Measurements from ENCODE around the gene NR4A1. TPM values are rescaled to one million over a fixed set of nuclear protein-coding genes. Genes with fewer than 3 reads are reported as not detected.

The NR4A1 gene
- total RNA-seq, 2 experiments from 2014 or later, result 67.0 to 79.2 TPM

GRCh38 chr12:52056801-52057637 is 5.8 kb downstream of the NR4A1 start:
- peaks cover 4% of the 10 kb centered on the region for H3K36me3 Mint-ChIP-seq (ENCODE audit: low read depth)
- Histone ChIP-seq H3K27ac (ENCODE audit: low read depth in 1 of 2, low read length in 2 of 2) (no peak overlapping the region), H3K4me3 (ENCODE audit: low read length) (no peak overlapping the region), H3K27me3 (ENCODE audit: control insufficient read depth in 1 of 2, insufficient read depth in 2 of 2, low read length in 2 of 2) (no peaks in the 10 kb centered on the region), H3K9me3 (ENCODE audit: control insufficient read depth in 1 of 2, insufficient read depth in 1 of 2, low read length in 2 of 2) (no peaks in the 10 kb centered on the region), H3K36me3 (ENCODE audit: insufficient read depth, low read length) (peaks cover 10% of the 10 kb centered on the region), H3K4me1 (ENCODE audit: insufficient read depth, low read length) (peaks cover 11% of the 10 kb centered on the region)
- no peak for TF ChIP-seq CTCF (IDR thresholded peaks at IDR 0.05)
- H3K4me3 Mint-ChIP-seq, result no peak overlapping the region
- no peaks in the 10 kb centered on the region for H3K27me3 Mint-ChIP-seq
- no peak for ATAC-seq (ENCODE audit: poor library complexity)
- peaks cover 15% of the 10 kb centered on the region for H3K4me1 Mint-ChIP-seq (ENCODE audit: low read depth)
- H3K9me3 Mint-ChIP-seq, result no peaks in the 10 kb centered on the region
- intact Hi-C loops (cut with DNase I, micrococcal nuclease), result no loop called here
- POLR2A ChIA-PET, result no interaction called here
- DNase-seq, result no peak
- H3K27ac Mint-ChIP-seq, result peak overlapping the region; percentile 24
- CTCF ChIA-PET, result no interaction called here

- no peak overlapping the region for H3K4me3 ChIP-seq (ENCODE audit: low read length)
- POLR2A ChIA-PET, result no interaction called here
- no peak overlapping the region for H3K27ac ChIP-seq (ENCODE audit: low read depth in 1 of 2, low read length in 2 of 2)
- CTCF ChIA-PET, result interaction anchor here (1.2 kb wide), 1 partner anchor 32 kb away, joined by 9 read pairs; no protein-coding TSS in a partner anchor
- H3K4me1 ChIP-seq (ENCODE audit: insufficient read depth, low read length), result peaks cover 2% of the 10 kb centered on the region
- H3K36me3 ChIP-seq (ENCODE audit: insufficient read depth, low read length), result peaks cover 10% of the 10 kb centered on the region
- intact Hi-C loops (cut with DNase I, micrococcal nuclease), result no loop called here
- Mint-ChIP-seq H3K27me3 (no peaks in the 10 kb centered on the region), H3K4me3 (no peak overlapping the region), H3K4me1 (ENCODE audit: low read depth) (peaks cover 6% of the 10 kb centered on the region), H3K9me3 (no peaks in the 10 kb centered on the region), H3K27ac (no peak overlapping the region), H3K36me3 (ENCODE audit: low read depth) (peaks cover 4% of the 10 kb centered on the region)
- ATAC-seq (ENCODE audit: poor library complexity) (no peak), DNase-seq (no peak)
- TF ChIP-seq CTCF (IDR thresholded peaks at IDR 0.05), result no peak
- no peaks in the 10 kb centered on the region for H3K27me3 ChIP-seq (ENCODE audit: control insufficient read depth in 1 of 2, insufficient read depth in 2 of 2, low read length in 2 of 2)
- H3K9me3 ChIP-seq (ENCODE audit: control insufficient read depth in 1 of 2, insufficient read depth in 1 of 2, low read length in 2 of 2), result no peaks in the 10 kb centered on the region
Measured at GRCh38 chr12:52057638-52058576, 6.7 kb downstream of the NR4A1 start.

GRCh38 chr12:52058631-52059361 is 7.6 kb downstream of the NR4A1 start:
- no peak for TF ChIP-seq CTCF (IDR thresholded peaks at IDR 0.05)
- no peak for ATAC-seq (ENCODE audit: poor library complexity)
- H3K9me3 Mint-ChIP-seq, result no peaks in the 10 kb centered on the region

More at GRCh38 chr12:52058631-52059361, 7.6 kb downstream of the NR4A1 start:
- Histone ChIP-seq H3K4me3 (ENCODE audit: low read length) (no peak overlapping the region), H3K27ac (ENCODE audit: low read depth in 1 of 2, low read length in 2 of 2) (no peak overlapping the region), H3K4me1 (ENCODE audit: insufficient read depth, low read length) (no peaks in the 10 kb centered on the region), H3K27me3 (ENCODE audit: control insufficient read depth in 1 of 2, insufficient read depth in 2 of 2, low read length in 2 of 2) (no peaks in the 10 kb centered on the region), H3K36me3 (ENCODE audit: insufficient read depth, low read length) (peaks cover 10% of the 10 kb centered on the region), H3K9me3 (ENCODE audit: control insufficient read depth in 1 of 2, insufficient read depth in 1 of 2, low read length in 2 of 2) (no peaks in the 10 kb centered on the region)
- no peaks in the 10 kb centered on the region for H3K4me1 Mint-ChIP-seq (ENCODE audit: low read depth)
- no peak overlapping the region for H3K4me3 Mint-ChIP-seq
- intact Hi-C loops (cut with DNase I, micrococcal nuclease), result no loop called here
- no peak for DNase-seq
- ChIA-PET CTCF (interaction anchor here (1.1 to 1.2 kb wide), 2 partner anchors 10 to 33 kb away, joined by 3 to 9 read pairs; no protein-coding TSS in a partner anchor), POLR2A (interaction anchor here (2.0 kb wide), 1 partner anchor 8 kb away, joined by 5 read pairs; the partner anchor contains the start of gene NR4A1)
- H3K36me3 Mint-ChIP-seq (ENCODE audit: low read depth), result peaks cover 4% of the 10 kb centered on the region
- no peak overlapping the region for H3K27ac Mint-ChIP-seq
- no peaks in the 10 kb centered on the region for H3K27me3 Mint-ChIP-seq

Data from CD4-positive, alpha-beta T cell (primary cell).